Measurements from ENCODE around the gene IFT122.

IFT122 gene

GRCh38 chr3:129413687-129414506 is 26.1 kb upstream of the IFT122 start:
- no peak for DNase-seq (ENCODE audit: low read depth in 2 of 2)

- DNase-seq (ENCODE audit: low read depth in 2 of 2): no peak
Observed at GRCh38 chr3:129415378-129415777, 24.6 kb upstream of the IFT122 start.

- DNase-seq (ENCODE audit: low read depth in 2 of 2): no peak
Observed at GRCh38 chr3:129415830-129416229, 24.2 kb upstream of the IFT122 start.

- no peak for DNase-seq (ENCODE audit: low read depth in 2 of 2)
Observed at GRCh38 chr3:129416415-129416814, 23.6 kb upstream of the IFT122 start.

GRCh38 chr3:129417326-129417725 is 22.7 kb upstream of the IFT122 start:
- DNase-seq (ENCODE audit: low read depth in 2 of 2): no peak

- no peak for DNase-seq (ENCODE audit: low read depth in 2 of 2)
Observed at GRCh38 chr3:129418041-129418973, 21.7 kb upstream of the IFT122 start.

- no peak for DNase-seq (ENCODE audit: low read depth in 2 of 2)
Observed at GRCh38 chr3:129419476-129419875, 20.5 kb upstream of the IFT122 start.

- no peak for DNase-seq (ENCODE audit: low read depth in 2 of 2)
Observed at GRCh38 chr3:129421236-129421883, 18.7 kb upstream of the IFT122 start.

GRCh38 chr3:129421988-129422745 is 17.9 kb upstream of the IFT122 start:
- DNase-seq (ENCODE audit: low read depth in 2 of 2): no peak

GRCh38 chr3:129422897-129423296 is 17.1 kb upstream of the IFT122 start:
- DNase-seq (ENCODE audit: low read depth in 2 of 2): no peak

GRCh38 chr3:129424185-129424841 is 15.7 kb upstream of the IFT122 start:
- DNase-seq (ENCODE audit: low read depth in 2 of 2): no peak

GRCh38 chr3:129425213-129425612 is 14.8 kb upstream of the IFT122 start:
- no peak for DNase-seq (ENCODE audit: low read depth in 2 of 2)

- DNase-seq (ENCODE audit: low read depth in 2 of 2): no peak
Observed at GRCh38 chr3:129425619-129426018, 14.4 kb upstream of the IFT122 start.

- DNase-seq (ENCODE audit: low read depth in 2 of 2): no peak
Observed at GRCh38 chr3:129428007-129428375, 12.0 kb upstream of the IFT122 start.

- DNase-seq (ENCODE audit: low read depth in 2 of 2): peak; percentile 76 to 78
Observed at GRCh38 chr3:129428376-129429079, 11.5 kb upstream of the IFT122 start, which contains the start of gene EFCAB12. Gene EFCAB12 (minus strand): TSS chr3:129428636. CDS start chr3:129428488, 148 bp downstream.

GRCh38 chr3:129429080-129429451 is 11.0 kb upstream of the IFT122 start:
- DNase-seq (ENCODE audit: low read depth in 2 of 2): no peak

GRCh38 chr3:129429602-129430001 is 10.4 kb upstream of the IFT122 start:
- no peak for DNase-seq (ENCODE audit: low read depth in 2 of 2)

GRCh38 chr3:129432036-129432435 is 8.0 kb upstream of the IFT122 start:
- DNase-seq (ENCODE audit: low read depth in 2 of 2): no peak

- no peak for DNase-seq (ENCODE audit: low read depth in 2 of 2)
Observed at GRCh38 chr3:129432671-129433070, 7.4 kb upstream of the IFT122 start.

GRCh38 chr3:129433565-129433964 is 6.5 kb upstream of the IFT122 start:
- no peak for DNase-seq (ENCODE audit: low read depth in 2 of 2)

Measured in fibroblast of skin of left quadriceps (primary cell).